Measurements from ENCODE around the gene POLA2. TPM values are rescaled to one million over a fixed set of nuclear protein-coding genes. Genes with fewer than 3 reads are reported as not detected.

POLA2 gene
- total and polyA plus RNA-seq, 7 donors = 1.7 to 5.8 (median 3.3) TPM

DNA sequence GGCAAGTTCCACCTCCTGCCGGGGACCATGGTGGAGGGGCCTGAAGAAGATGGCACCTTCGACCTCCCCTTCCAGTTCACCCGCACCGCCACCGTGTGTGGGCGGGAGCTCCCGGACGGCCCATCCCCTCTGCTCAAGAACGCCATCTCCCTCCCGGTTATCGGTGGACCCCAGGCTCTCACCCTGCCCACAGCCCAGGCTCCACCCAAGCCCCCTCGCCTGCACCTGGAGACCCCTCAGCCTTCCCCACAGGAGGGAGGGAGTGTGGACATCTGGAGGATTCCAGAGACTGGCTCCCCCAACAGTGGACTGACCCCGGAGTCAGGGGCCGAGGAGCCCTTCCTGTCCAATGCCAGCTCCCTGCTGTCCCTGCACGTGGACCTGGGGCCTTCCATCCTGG lies 59.3 kb downstream of the POLA2 start:
- 74 to 89% (median 77%) methylated on average over 13 to 15 of the region's 15 CpGs for WGBS, 3 donors
- H3K4me3 ChIP-seq = no peak overlapping the region
- peaks cover 0 to 20% of the 10 kb centered on the region in 2 donors for H3K36me3 ChIP-seq (ENCODE audit: insufficient read depth in 1 of 2, low read depth in 1 of 2)
- ATAC-seq (no peak), DNase-seq (no peak)
- H3K4me1 ChIP-seq = peaks cover 17% of the 10 kb centered on the region
- TF ChIP-seq, protein P1, sequence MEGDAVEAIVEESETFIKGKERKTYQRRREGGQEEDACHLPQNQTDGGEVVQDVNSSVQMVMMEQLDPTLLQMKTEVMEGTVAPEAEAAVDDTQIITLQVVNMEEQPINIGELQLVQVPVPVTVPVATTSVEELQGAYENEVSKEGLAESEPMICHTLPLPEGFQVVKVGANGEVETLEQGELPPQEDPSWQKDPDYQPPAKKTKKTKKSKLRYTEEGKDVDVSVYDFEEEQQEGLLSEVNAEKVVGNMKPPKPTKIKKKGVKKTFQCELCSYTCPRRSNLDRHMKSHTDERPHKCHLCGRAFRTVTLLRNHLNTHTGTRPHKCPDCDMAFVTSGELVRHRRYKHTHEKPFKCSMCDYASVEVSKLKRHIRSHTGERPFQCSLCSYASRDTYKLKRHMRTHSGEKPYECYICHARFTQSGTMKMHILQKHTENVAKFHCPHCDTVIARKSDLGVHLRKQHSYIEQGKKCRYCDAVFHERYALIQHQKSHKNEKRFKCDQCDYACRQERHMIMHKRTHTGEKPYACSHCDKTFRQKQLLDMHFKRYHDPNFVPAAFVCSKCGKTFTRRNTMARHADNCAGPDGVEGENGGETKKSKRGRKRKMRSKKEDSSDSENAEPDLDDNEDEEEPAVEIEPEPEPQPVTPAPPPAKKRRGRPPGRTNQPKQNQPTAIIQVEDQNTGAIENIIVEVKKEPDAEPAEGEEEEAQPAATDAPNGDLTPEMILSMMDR (IDR thresholded peaks at IDR 0.05) = no peak
- H3K27ac ChIP-seq = no peak overlapping the region
- intact Hi-C loops (cut with DNase I) = no loop called here
- H3K27me3 ChIP-seq (ENCODE audit: insufficient read depth in 3 of 3, low read length in 2 of 3) = no peaks in the 10 kb centered on the region
- H3K9me3 ChIP-seq = no peaks in the 10 kb centered on the region

DNA sequence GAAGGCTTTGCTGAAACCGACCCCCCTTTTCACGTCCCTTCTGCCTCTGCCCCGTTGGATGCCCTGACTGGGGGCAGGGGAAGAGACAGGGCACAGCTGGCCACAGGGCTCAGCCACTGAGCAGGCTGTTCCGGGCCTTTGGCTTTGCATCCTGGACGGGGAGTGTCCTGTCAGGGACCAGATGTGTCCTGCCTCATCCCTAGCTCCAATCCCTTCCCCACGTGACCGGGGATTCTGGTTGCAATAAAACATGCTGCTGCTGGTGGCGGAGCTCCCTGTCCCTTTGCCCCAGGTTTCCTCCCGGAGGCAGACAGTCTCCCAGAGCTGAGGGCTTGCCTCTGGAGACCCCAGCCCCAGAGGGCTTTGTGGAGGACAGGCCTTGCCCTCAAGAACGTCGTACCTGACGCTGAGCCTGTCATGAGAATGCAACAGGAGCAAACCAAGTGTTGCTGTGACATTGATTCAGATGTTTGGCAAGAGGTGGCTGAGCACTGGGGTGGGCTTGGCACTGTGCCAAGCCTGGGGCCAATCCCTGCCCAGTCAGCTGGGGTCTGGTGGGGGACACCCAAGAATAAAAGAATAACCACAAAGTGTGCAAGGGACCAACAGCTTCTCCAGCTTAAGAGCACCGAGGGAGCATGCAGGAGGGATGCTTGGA lies 60.2 kb downstream of the POLA2 start:
- intact Hi-C loops (cut with DNase I) = no loop called here

DNA sequence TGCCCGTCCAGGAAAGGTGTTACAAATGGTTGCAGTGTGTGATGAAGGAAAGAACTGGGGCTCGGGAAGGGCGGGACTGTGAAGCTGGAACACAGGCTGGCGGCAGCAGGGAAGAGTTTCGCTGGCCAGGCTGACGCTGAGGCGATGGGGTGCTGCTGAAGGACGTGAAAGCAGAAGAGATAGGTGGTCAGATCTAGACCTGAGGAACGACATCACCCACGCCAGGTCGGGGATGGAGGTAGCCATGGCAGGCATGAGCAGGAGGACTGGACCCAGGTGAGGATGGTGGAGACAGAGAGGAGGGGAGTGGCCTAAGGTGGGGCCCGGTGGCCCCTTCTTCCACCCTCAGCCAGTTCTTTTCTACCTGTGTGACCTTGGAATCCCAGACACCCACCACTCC lies 62.1 kb downstream of the POLA2 start:
- H3K4me1 ChIP-seq = peaks cover 10% of the 10 kb centered on the region

More for the DNA sequence above, 60.2 kb downstream of the POLA2 start:
- Histone ChIP-seq H3K4me3 (no peak overlapping the region), H3K27ac (no peak overlapping the region), H3K36me3 (ENCODE audit: insufficient read depth in 1 of 2, low read depth in 1 of 2) (peaks cover 0 to 20% of the 10 kb centered on the region in 2 donors), H3K4me1 (peaks cover 17% of the 10 kb centered on the region), H3K27me3 (ENCODE audit: insufficient read depth in 3 of 3, low read length in 2 of 3) (no peaks in the 10 kb centered on the region), H3K9me3 (no peaks in the 10 kb centered on the region)
- DNase-seq = no peak
- no peak for ATAC-seq
- whole genome bisulfite sequencing, 3 donors = 27 to 46% (median 28%) methylated on average over 13 of the region's 13 CpGs
- TF ChIP-seq, protein P1 (IDR thresholded peaks at IDR 0.05) = no peak

DNA sequence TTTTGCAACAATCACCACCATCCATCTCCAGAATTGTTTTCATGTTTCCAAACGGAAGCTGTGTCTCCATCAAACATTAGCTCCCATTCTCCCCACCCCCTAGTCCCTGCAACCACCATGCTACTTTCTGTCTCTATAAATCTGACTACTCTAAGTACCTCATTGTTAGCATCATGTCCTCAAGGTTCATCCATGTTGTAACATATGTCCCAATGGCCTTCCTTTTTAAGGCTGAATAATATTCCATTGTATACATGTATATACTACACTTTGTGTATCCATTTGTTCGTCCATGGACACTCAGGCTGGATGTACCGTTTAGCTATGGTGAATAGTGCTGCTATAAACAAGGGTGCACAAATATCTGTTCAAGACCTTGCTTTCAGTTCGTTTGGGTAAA lies 63.7 kb downstream of the POLA2 start:
- Histone ChIP-seq H3K4me3 (no peak overlapping the region), H3K4me1 (peaks cover 13% of the 10 kb centered on the region), H3K27me3 (ENCODE audit: insufficient read depth in 3 of 3, low read length in 2 of 3) (no peaks in the 10 kb centered on the region), H3K27ac (no peak overlapping the region), H3K36me3 (ENCODE audit: insufficient read depth in 1 of 2, low read depth in 1 of 2) (peaks cover 0 to 18% of the 10 kb centered on the region in 2 donors), H3K9me3 (no peaks in the 10 kb centered on the region)
- 82 to 83% (median 82%) methylated on average over 4 of the region's 4 CpGs for WGBS, 3 donors
- ATAC-seq (no peak), DNase-seq (no peak)
- intact Hi-C loops (cut with DNase I) = no loop called here
- TF ChIP-seq, protein P1 (IDR thresholded peaks at IDR 0.05) = no peak

More for the DNA sequence above, 62.1 kb downstream of the POLA2 start:
- H3K27me3 ChIP-seq (ENCODE audit: insufficient read depth in 3 of 3, low read length in 2 of 3) = no peaks in the 10 kb centered on the region
- intact Hi-C loops (cut with DNase I) = no loop called here
- peak in 1 of 4 donors; percentile 20 for ATAC-seq
- TF ChIP-seq, protein P1 (IDR thresholded peaks at IDR 0.05) = no peak
- 60 to 74% (median 61%) methylated on average over 11 to 12 of the region's 12 CpGs for WGBS, 3 donors
- no peak overlapping the region for H3K4me3 ChIP-seq
- no peak overlapping the region for H3K27ac ChIP-seq
- no peaks in the 10 kb centered on the region for H3K9me3 ChIP-seq
- peak in 1 of 2 donors; percentile 57 for DNase-seq
- peaks cover 0 to 20% of the 10 kb centered on the region in 2 donors for H3K36me3 ChIP-seq (ENCODE audit: insufficient read depth in 1 of 2, low read depth in 1 of 2)

DNA sequence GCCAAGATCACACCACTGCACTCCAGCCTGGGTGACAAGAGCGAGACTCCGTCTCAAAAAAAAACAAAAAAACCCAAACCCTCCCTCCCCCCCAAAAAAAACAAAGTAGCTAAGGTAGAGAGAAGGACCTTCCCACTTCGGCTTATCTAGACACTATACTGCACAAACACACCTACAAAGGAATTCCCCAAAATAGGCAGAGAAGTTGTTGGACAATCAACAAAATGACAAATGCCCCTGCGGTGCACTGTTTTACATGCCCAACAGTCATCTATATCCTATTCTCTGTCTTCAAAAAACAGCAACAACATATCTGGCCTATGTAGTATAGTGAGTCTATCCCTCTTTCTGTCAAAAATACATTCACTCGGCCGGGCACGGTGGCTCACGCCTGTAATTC lies 65.3 kb downstream of the POLA2 start:
- Histone ChIP-seq H3K4me3 (no peak overlapping the region), H3K9me3 (no peaks in the 10 kb centered on the region), H3K36me3 (ENCODE audit: insufficient read depth in 1 of 2, low read depth in 1 of 2) (peaks cover 0 to 2% of the 10 kb centered on the region in 2 donors), H3K27me3 (ENCODE audit: insufficient read depth in 3 of 3, low read length in 2 of 3) (no peaks in the 10 kb centered on the region), H3K4me1 (peaks cover 9% of the 10 kb centered on the region), H3K27ac (no peak overlapping the region)
- TF ChIP-seq, protein P1 (IDR thresholded peaks at IDR 0.05) = no peak
- 84 to 92% (median 86%) methylated on average over 8 of the region's 8 CpGs for whole genome bisulfite sequencing, 3 donors
- ATAC-seq (no peak), DNase-seq (no peak)
- intact Hi-C loops (cut with DNase I) = no loop called here

Data from psoas muscle (tissue), 8 donors.